Measurements from ENCODE around the gene TRPV5.

TRPV5 gene

DNA sequence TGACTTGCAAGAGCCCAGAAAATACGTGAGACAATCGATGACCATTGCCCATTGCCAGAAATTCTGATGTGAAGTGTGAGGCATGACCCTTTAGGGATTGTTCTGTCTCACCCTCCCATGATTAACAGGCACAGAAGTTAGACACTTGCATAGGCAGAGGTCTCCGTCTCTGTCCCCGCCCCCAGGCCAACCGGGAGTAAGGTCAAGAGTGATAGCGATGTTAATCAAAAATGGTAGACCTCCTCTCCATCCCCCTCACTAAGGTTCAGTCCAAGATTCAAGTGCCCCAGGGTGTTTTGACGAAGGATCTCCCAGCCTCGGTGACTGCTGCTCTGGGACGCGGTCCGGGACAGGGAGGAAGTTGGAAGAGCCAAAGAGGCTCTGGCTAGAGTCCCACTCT is 25.3 kb downstream of the TRPV5 start:
- no peak for DNase-seq

DNA sequence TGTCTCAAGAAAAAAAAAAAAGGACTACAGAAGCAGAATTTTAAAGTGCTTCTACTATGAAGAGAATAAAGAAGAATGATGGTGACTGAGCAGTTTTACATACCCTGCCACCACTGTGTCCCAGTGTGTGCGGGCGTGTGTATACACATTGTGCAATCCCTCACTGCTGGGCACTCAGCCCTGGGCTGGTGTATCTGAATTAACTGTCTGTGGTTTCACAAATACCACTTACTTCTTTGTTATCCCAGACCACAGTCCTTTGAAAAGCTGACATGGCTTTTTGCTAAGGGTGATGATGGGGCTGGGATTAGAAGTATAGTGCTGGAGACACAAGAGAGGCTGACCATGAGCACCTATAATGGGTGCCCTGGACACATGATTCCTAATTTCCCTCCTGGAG is 26.9 kb downstream of the TRPV5 start:
- DNase-seq = no peak

DNA sequence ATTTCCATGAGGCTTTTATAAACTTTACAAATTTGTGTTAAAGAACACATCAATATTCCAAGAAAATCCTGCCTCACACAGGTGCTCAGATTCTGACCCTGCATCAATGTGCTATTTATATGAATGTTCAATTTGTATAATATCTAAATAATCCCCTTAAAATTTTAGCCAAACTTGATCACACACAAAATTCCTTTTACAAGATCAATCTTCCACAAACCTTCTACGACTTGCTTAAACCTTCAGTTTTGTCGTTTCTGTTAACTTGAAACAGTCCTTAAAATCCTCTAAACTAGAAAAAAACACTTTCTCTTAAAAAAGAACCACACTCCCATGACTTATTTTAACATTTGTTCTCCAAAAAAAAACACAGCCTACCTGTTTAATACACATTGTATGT is 27.8 kb downstream of the TRPV5 start:
- no peak for DNase-seq

DNA sequence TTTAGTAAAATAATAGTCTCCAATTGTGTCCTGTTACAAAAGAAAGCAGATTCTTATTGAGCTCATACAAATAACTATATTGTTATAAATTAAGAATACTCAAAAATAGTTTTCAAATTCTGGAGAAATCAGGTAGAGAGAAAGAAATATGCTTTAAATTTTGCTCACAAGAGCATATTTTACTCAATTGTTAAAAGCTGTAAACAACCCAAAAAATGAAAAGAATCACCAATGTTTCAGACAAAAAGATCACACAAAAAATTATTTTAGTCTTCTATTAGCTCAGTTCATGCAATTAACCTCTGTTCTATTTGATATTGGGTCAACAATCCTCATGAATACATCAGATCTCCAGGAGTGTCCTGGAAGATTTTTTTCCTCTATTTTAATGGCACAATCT is 29.4 kb downstream of the TRPV5 start:
- DNase-seq = no peak

- DNase-seq = no peak
These were observed 31.9 kb downstream of the TRPV5 start for GRCh38 chr7:142901426-142902259.

GRCh38 chr7:142899661-142900060 is 33.9 kb downstream of the TRPV5 start:
- DNase-seq = no peak

- DNase-seq = peak; percentile 35 to 57
These were observed 35.0 kb downstream of the TRPV5 start for GRCh38 chr7:142898377-142899170.

- no peak for DNase-seq
These were observed 35.9 kb downstream of the TRPV5 start for GRCh38 chr7:142897691-142898090.

DNA sequence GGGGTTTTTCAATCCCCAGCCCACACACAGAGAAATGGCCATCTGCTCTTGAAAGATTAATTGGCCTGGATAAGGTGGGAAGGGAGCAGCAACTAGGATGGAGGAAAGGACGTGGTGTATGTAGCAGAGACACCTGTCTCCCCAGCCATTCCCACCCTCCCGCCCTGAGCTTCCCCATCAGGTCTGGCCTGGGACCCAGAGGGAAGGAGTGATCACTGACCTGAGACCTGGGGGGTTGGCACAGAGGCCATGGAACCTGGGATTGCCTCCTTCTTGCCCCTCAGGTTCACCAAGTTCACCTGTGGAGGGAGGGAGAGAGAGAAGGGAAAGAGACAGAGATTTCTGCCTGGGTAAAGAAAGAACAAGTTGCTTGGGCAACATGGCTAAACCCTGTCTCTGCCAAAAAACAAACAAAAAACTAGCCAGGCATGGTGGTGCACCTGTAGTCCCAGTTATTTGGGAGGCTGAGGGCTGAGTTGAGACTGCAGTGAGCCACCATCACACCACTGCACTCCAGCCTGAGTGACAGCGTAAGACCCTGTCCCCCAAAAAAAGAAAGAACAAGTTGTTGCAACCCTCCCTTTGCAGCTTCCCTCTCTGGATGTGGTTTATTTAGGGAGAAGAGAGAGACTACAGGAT is 36.7 kb downstream of the TRPV5 start:
- DNase-seq = no peak

DNA sequence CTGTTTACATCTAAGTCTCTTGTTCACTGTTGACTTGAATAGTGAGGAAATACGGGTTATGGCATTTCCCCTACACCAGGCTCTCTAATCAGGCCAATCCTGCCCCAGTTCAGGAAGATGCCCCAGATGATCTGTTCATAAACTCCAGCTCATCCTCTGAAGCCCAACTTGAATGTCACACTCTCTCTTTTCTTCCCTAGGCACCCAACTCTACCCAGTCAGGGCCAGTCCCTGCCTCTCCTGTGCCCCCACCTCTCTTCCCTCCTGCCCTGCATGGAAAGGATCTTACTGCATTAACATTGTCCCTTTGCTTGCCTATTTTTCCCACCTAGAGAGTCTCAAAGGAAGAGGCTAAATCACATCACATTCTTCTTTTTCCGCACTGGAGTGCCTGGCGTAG is 37.4 kb downstream of the TRPV5 start:
- DNase-seq = no peak

GRCh38 chr7:142894985-142895593 is 38.5 kb downstream of the TRPV5 start:
- no peak for DNase-seq

GRCh38 chr7:142894112-142894984 is 39.2 kb downstream of the TRPV5 start:
- no peak for DNase-seq

DNA sequence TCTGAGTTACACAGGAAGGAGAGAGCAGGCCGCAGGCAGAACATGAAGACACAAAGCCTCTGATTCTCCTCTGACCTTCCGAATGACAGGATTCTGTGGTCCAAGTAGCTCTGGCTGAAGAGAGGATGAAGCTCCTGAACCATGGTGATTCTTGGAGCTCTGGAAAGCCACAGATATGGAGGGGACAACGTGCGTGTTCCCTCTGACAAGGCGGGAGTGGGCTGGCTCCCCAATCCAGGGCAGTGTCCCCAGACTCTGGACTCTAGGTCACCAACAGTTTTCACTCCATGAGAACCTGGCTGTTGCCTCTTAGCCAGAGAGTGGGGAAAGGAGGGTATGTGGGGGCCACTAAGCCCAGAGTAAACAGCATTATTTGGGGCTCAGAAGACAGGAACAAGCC is 40.6 kb downstream of the TRPV5 start:
- no peak for DNase-seq

DNA sequence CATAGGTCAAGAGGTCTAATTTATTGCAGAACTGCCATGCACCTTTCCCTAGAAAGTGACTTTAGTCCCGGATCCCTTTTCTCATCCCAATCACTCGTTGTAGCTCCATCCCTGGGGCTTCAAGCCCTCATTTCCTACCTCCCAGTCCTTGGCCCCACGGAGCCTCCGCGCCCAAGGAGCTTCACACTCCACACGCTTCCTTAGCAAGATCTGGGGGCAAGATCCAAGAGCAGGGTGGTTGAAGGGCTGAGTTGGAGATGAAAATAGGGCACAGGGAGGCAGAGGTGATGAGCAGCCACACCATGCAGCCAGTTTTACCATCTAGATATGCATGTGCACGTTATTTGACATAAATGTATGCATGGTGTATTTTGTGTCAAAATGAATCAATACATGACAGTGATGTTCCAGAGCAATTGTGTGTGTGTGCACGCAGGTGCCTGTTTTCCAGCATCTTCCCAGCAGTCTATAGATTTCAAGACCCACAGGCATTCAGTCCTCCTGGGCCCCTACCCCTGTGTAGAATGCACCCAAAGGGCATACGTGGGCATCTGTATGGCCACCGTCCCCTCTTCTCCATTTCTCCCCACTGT is 42.0 kb downstream of the TRPV5 start:
- no peak for DNase-seq

- no peak for DNase-seq
These were observed 42.6 kb downstream of the TRPV5 start for GRCh38 chr7:142890874-142891485.

DNA sequence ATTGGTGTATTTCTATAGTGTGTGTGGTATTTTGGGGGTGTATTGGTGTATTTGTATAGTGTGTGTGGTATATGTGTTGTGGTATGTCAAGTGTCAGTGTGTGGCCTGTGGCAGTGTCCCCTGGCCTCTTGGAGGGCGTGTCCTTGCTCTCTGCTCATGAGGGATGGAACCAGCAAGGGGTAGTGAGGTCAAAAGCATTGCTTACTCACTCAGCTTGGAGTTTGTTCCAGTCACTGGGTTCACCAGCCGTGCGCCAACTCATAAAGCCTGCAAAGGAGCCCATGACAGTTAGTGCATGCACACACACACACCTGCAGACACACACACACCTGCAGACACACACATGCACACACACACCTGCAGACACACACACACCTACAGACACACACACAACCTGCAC is 43.7 kb downstream of the TRPV5 start:
- DNase-seq = no peak

GRCh38 chr7:142887282-142888015 is 46.1 kb downstream of the TRPV5 start:
- DNase-seq = no peak

DNA sequence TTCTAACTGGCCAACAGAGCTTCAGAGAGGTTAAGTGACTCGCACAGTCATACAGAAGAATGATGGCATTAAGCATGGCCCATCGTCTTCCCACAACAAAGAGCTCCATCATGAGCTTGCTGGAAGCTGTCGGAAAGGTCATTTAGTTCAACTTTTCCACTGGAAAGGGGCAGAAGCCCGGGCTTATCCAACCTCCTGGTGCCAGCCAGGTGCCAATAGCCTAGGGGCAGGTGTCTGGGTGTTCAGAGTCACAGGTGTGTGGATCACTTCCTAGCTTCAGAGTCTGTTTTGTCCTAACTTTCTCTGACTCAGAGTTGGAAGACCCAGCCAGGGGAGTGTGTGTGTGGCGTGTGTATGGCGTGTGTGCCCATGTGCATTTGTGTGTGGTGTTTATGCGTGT is 46.7 kb downstream of the TRPV5 start:
- no peak for DNase-seq

GRCh38 chr7:142885311-142886230 is 48.0 kb downstream of the TRPV5 start, which contains the start of gene TRPV6:
TSS of gene TRPV6 (minus strand) at chr7:142885745.
- no peak for DNase-seq

GRCh38 chr7:142884286-142884640 is 49.3 kb downstream of the TRPV5 start:
- DNase-seq = no peak
